Measurements from ENCODE around the gene BRD4.

Gene BRD4

GRCh38 chr19:15234431-15235130 lies 97.8 kb downstream of the BRD4 start:
- no peak overlapping the region for H3K14ac ChIP-seq (ENCODE audit: low read length)
- no peak overlapping the region for H3K27ac ChIP-seq (replicated peaks; ENCODE audit: low read length)
- H3K9ac ChIP-seq (ENCODE audit: low read depth, low read length, poor library complexity): no peak overlapping the region

DNA sequence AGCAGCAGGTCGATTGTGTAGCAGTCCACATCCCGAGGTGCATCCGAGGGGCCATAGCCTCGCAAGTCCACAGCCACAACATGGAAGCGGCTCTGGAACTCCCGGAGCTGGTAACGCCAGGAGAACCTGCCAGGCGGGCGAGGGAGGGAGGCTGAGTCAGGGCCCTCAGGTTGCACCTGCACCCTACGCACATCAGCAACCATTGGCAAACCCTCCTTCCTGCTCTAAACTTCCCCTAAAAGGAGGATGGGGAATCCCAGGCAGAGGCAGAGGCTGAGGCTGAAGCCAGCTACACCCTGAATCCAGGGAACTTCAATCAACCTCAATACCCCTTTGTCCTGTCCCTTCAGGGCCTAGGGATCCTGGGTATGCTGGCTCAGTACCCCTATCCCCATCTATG lies 101.1 kb downstream of the BRD4 start:
- peak overlapping the region; percentile 50 for H3K9ac ChIP-seq (ENCODE audit: low read depth, low read length, poor library complexity)
- peaks cover 0 to 2% of the 10 kb centered on the region in 2 donors for H3K9me3 ChIP-seq (replicated peaks in 1 of 2; ENCODE audit: control insufficient read depth in 2 of 2, insufficient read depth in 1 of 2, low read depth in 1 of 2, low read length in 2 of 2)
- H3K23ac ChIP-seq (ENCODE audit: low read depth, low read length, poor library complexity): no peak overlapping the region
- no peak overlapping the region for H3K4ac ChIP-seq (ENCODE audit: low read length)
- peaks cover 7 to 19% of the 10 kb centered on the region in 2 donors for H3K36me3 ChIP-seq (replicated peaks in 1 of 2; ENCODE audit: control insufficient read depth in 2 of 2, insufficient read depth in 2 of 2, low read length in 2 of 2)
- WGBS, 2 donors (ENCODE audit: extremely low coverage in 2 of 2, insufficient read length in 2 of 2, insufficient replicate concordance in 1 of 2): no CpG with 5 or more reads among the region's 10 CpGs
- H4K91ac ChIP-seq (ENCODE audit: low read depth, low read length, poor library complexity): no peak overlapping the region
- peaks cover 7% of the 10 kb centered on the region for H3K79me1 ChIP-seq (ENCODE audit: low read depth, low read length)
- H3K4me3 ChIP-seq (ENCODE audit: low read length in 2 of 2): no peak overlapping the region
- peak overlapping the region; percentile 88 for H2AK5ac ChIP-seq (ENCODE audit: low read depth, low read length)
- peak overlapping the region; percentile 4 for H3K4me2 ChIP-seq (ENCODE audit: insufficient read depth, low read length, poor library complexity, severe bottlenecking)
- H4K8ac ChIP-seq (ENCODE audit: low read depth, low read length): peak overlapping the region; percentile 86
- H3K14ac ChIP-seq (ENCODE audit: low read length): no peak overlapping the region
- peaks cover 4 to 7% of the 10 kb centered on the region in 2 donors for H3K4me1 ChIP-seq (ENCODE audit: control insufficient read depth in 2 of 2, insufficient read depth in 1 of 2, low read depth in 1 of 2, low read length in 2 of 2)
- DNase-seq (ENCODE audit: low spot score): no peak
- H3K27ac ChIP-seq (replicated peaks; ENCODE audit: low read length): no peak overlapping the region
- H3K18ac ChIP-seq (ENCODE audit: low read length): peak overlapping the region; percentile 91
- peak overlapping the region; percentile 35 for H2BK5ac ChIP-seq (ENCODE audit: low read length)
- H2AFZ ChIP-seq (ENCODE audit: low read length): no peak overlapping the region
- H2BK12ac ChIP-seq (ENCODE audit: low read length): peak overlapping the region; percentile 93
- H3K27me3 ChIP-seq (ENCODE audit: control insufficient read depth in 3 of 3, insufficient read depth in 3 of 3, low read depth in 1 of 3, low read length in 3 of 3): peaks cover 0 to 22% (median 3%) of the 10 kb centered on the region in 3 experiments
- peak overlapping the region; percentile 75 for H2BK15ac ChIP-seq (ENCODE audit: low read length)
- H2BK120ac ChIP-seq (ENCODE audit: low read depth, low read length): peak overlapping the region; percentile 97

More at GRCh38 chr19:15234431-15235130, 97.8 kb downstream of the BRD4 start:
- H2BK120ac ChIP-seq (ENCODE audit: low read depth, low read length): no peak overlapping the region
- H2BK12ac ChIP-seq (ENCODE audit: low read length): no peak overlapping the region
- H3K4me3 ChIP-seq (ENCODE audit: low read length in 2 of 2): no peak overlapping the region
- no peak overlapping the region for H3K4ac ChIP-seq (ENCODE audit: low read length)
- no peak overlapping the region for H2AK5ac ChIP-seq (ENCODE audit: low read depth, low read length)
- no peak overlapping the region for H2BK5ac ChIP-seq (ENCODE audit: low read length)
- H3K27me3 ChIP-seq (ENCODE audit: control insufficient read depth in 3 of 3, insufficient read depth in 3 of 3, low read depth in 1 of 3, low read length in 3 of 3): peaks cover 0 to 22% (median 3%) of the 10 kb centered on the region in 3 experiments
- no CpG with 5 or more reads among the region's 10 CpGs for WGBS, 2 donors (ENCODE audit: extremely low coverage in 2 of 2, insufficient read length in 2 of 2, insufficient replicate concordance in 1 of 2)
- H3K9me3 ChIP-seq (replicated peaks in 1 of 2; ENCODE audit: control insufficient read depth in 2 of 2, insufficient read depth in 1 of 2, low read depth in 1 of 2, low read length in 2 of 2): peaks cover 0 to 2% of the 10 kb centered on the region in 2 donors
- H2BK15ac ChIP-seq (ENCODE audit: low read length): no peak overlapping the region
- H3K18ac ChIP-seq (ENCODE audit: low read length): no peak overlapping the region
- peaks cover 0 to 7% of the 10 kb centered on the region in 2 donors for H3K4me1 ChIP-seq (ENCODE audit: control insufficient read depth in 2 of 2, insufficient read depth in 1 of 2, low read depth in 1 of 2, low read length in 2 of 2)
- no peak overlapping the region for H3K4me2 ChIP-seq (ENCODE audit: insufficient read depth, low read length, poor library complexity, severe bottlenecking)
- no peak overlapping the region for H4K91ac ChIP-seq (ENCODE audit: low read depth, low read length, poor library complexity)
- H3K36me3 ChIP-seq (replicated peaks in 1 of 2; ENCODE audit: control insufficient read depth in 2 of 2, insufficient read depth in 2 of 2, low read length in 2 of 2): peaks cover 30 to 52% of the 10 kb centered on the region in 2 donors
- no peak overlapping the region for H4K8ac ChIP-seq (ENCODE audit: low read depth, low read length)
- H3K79me1 ChIP-seq (ENCODE audit: low read depth, low read length): no peaks in the 10 kb centered on the region
- DNase-seq (ENCODE audit: low spot score): no peak
- H2AFZ ChIP-seq (ENCODE audit: low read length): no peak overlapping the region
- no peak overlapping the region for H3K23ac ChIP-seq (ENCODE audit: low read depth, low read length, poor library complexity)

- Histone ChIP-seq H3K14ac (ENCODE audit: low read length) (no peak overlapping the region), H3K4me2 (ENCODE audit: insufficient read depth, low read length, poor library complexity, severe bottlenecking) (no peak overlapping the region), H3K9me3 (replicated peaks in 1 of 2; ENCODE audit: control insufficient read depth in 2 of 2, insufficient read depth in 1 of 2, low read depth in 1 of 2, low read length in 2 of 2) (peaks cover 0 to 2% of the 10 kb centered on the region in 2 donors), H3K4me1 (ENCODE audit: control insufficient read depth in 2 of 2, insufficient read depth in 1 of 2, low read depth in 1 of 2, low read length in 2 of 2) (peaks cover 8 to 14% of the 10 kb centered on the region in 2 donors), H2AK5ac (ENCODE audit: low read depth, low read length) (peak overlapping the region; percentile 89), H3K27ac (replicated peaks; ENCODE audit: low read length) (no peak overlapping the region), H3K27me3 (ENCODE audit: control insufficient read depth in 3 of 3, insufficient read depth in 3 of 3, low read depth in 1 of 3, low read length in 3 of 3) (peaks cover 0 to 15% (median 3%) of the 10 kb centered on the region in 3 experiments), H3K36me3 (replicated peaks in 1 of 2; ENCODE audit: control insufficient read depth in 2 of 2, insufficient read depth in 2 of 2, low read length in 2 of 2) (no peaks in the 10 kb centered on the region), H3K4ac (ENCODE audit: low read length) (no peak overlapping the region), H2AFZ (ENCODE audit: low read length) (no peak overlapping the region), H3K79me1 (ENCODE audit: low read depth, low read length) (peaks cover 7% of the 10 kb centered on the region), H4K8ac (ENCODE audit: low read depth, low read length) (no peak overlapping the region), H2BK15ac (ENCODE audit: low read length) (peak overlapping the region; percentile 37), H3K4me3 (ENCODE audit: low read length in 2 of 2) (no peak overlapping the region), H2BK5ac (ENCODE audit: low read length) (peak overlapping the region; percentile 66), H2BK120ac (ENCODE audit: low read depth, low read length) (no peak overlapping the region), H3K23ac (ENCODE audit: low read depth, low read length, poor library complexity) (no peak overlapping the region), H3K9ac (ENCODE audit: low read depth, low read length, poor library complexity) (peak overlapping the region; percentile 70), H4K91ac (ENCODE audit: low read depth, low read length, poor library complexity) (no peak overlapping the region), H2BK12ac (ENCODE audit: low read length) (no peak overlapping the region), H3K18ac (ENCODE audit: low read length) (peak overlapping the region; percentile 28)
- no CpG with 5 or more reads among the region's 7 CpGs for WGBS, 2 donors (ENCODE audit: extremely low coverage in 2 of 2, insufficient read length in 2 of 2, insufficient replicate concordance in 1 of 2)
- DNase-seq (ENCODE audit: low spot score): no peak
These were observed 105.1 kb downstream of the BRD4 start for GRCh38 chr19:15227261-15227660.

- H3K4me2 ChIP-seq (ENCODE audit: insufficient read depth, low read length, poor library complexity, severe bottlenecking): no peak overlapping the region
- peaks cover 0 to under 1% of the 10 kb centered on the region in 2 donors for H3K9me3 ChIP-seq (replicated peaks in 1 of 2; ENCODE audit: control insufficient read depth in 2 of 2, insufficient read depth in 1 of 2, low read depth in 1 of 2, low read length in 2 of 2)
- no peak overlapping the region for H2AK5ac ChIP-seq (ENCODE audit: low read depth, low read length)
- H3K14ac ChIP-seq (ENCODE audit: low read length): no peak overlapping the region
- H2BK5ac ChIP-seq (ENCODE audit: low read length): no peak overlapping the region
- H3K4ac ChIP-seq (ENCODE audit: low read length): no peak overlapping the region
- no peak overlapping the region for H3K27ac ChIP-seq (replicated peaks; ENCODE audit: low read length)
- no peak overlapping the region for H3K9ac ChIP-seq (ENCODE audit: low read depth, low read length, poor library complexity)
- H3K27me3 ChIP-seq (ENCODE audit: control insufficient read depth in 3 of 3, insufficient read depth in 3 of 3, low read depth in 1 of 3, low read length in 3 of 3): peaks cover 0 to under 1% (median 0%) of the 10 kb centered on the region in 3 experiments
- H3K36me3 ChIP-seq (replicated peaks in 1 of 2; ENCODE audit: control insufficient read depth in 2 of 2, insufficient read depth in 2 of 2, low read length in 2 of 2): no peaks in the 10 kb centered on the region
- peak overlapping the region; percentile 73 for H2BK12ac ChIP-seq (ENCODE audit: low read length)
- H3K4me3 ChIP-seq (ENCODE audit: low read length in 2 of 2): no peak overlapping the region
- no peak overlapping the region for H3K18ac ChIP-seq (ENCODE audit: low read length)
- H4K91ac ChIP-seq (ENCODE audit: low read depth, low read length, poor library complexity): no peak overlapping the region
- DNase-seq (ENCODE audit: low spot score): no peak
- H3K23ac ChIP-seq (ENCODE audit: low read depth, low read length, poor library complexity): no peak overlapping the region
- H4K8ac ChIP-seq (ENCODE audit: low read depth, low read length): no peak overlapping the region
- peaks cover 8 to 12% of the 10 kb centered on the region in 2 donors for H3K4me1 ChIP-seq (ENCODE audit: control insufficient read depth in 2 of 2, insufficient read depth in 1 of 2, low read depth in 1 of 2, low read length in 2 of 2)
- H2BK15ac ChIP-seq (ENCODE audit: low read length): no peak overlapping the region
- H2BK120ac ChIP-seq (ENCODE audit: low read depth, low read length): no peak overlapping the region
- peaks cover 7% of the 10 kb centered on the region for H3K79me1 ChIP-seq (ENCODE audit: low read depth, low read length)
- WGBS, 2 donors (ENCODE audit: extremely low coverage in 2 of 2, insufficient read length in 2 of 2, insufficient replicate concordance in 1 of 2): no CpG with 5 or more reads among the region's 7 CpGs
- H2AFZ ChIP-seq (ENCODE audit: low read length): no peak overlapping the region
These were observed 106.6 kb downstream of the BRD4 start for GRCh38 chr19:15225760-15226159.
